OCI-LY1 (cell line): ENCODE results near the gene TYR.

Source experiments
- EZH2 ChIP-seq: fragments of 200-600 bp; sonication (generic), shearing (Covaris generic); IDR thresholded peaks from 2 replicates; pipeline ENCODE4 v1.8.0; 2017; ENCODE audit warnings: borderline replicate concordance, mixed run types, mild to moderate bottlenecking, antibody characterized with exemption, low read length, moderate library complexity, mixed read lengths
- TF ChIP-seq, protein P1 (sequence below): fragments of 200-600 bp; sonication (generic), shearing (Covaris generic); IDR thresholded peaks from 2 replicates; pipeline ENCODE4 v1.5.1; 2017; ENCODE audit warnings: mild to moderate bottlenecking, antibody characterized with exemption, low read length, moderate library complexity, mixed read lengths

DNA sequence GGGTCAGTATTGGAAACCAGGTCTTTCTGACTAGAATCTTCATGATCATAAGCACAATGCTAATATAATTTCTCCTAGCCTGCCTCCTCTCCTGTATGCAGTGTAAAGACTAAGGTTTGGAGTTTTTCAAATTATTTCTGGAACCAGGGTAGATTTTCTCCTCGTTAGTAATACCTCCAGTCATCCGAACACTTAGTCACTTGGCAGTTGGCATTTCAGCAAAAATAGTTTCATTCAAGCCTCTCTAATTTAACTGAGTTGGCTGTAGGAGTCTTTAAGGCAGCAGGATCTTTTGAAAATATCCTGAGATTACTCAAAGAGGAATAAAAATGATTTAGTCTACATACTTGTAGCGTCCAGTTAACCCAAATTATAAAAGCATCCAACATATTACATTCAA lies 6.3 kb downstream of the TYR start:
- TF ChIP-seq, protein P1, sequence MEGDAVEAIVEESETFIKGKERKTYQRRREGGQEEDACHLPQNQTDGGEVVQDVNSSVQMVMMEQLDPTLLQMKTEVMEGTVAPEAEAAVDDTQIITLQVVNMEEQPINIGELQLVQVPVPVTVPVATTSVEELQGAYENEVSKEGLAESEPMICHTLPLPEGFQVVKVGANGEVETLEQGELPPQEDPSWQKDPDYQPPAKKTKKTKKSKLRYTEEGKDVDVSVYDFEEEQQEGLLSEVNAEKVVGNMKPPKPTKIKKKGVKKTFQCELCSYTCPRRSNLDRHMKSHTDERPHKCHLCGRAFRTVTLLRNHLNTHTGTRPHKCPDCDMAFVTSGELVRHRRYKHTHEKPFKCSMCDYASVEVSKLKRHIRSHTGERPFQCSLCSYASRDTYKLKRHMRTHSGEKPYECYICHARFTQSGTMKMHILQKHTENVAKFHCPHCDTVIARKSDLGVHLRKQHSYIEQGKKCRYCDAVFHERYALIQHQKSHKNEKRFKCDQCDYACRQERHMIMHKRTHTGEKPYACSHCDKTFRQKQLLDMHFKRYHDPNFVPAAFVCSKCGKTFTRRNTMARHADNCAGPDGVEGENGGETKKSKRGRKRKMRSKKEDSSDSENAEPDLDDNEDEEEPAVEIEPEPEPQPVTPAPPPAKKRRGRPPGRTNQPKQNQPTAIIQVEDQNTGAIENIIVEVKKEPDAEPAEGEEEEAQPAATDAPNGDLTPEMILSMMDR, result no peak
- TF ChIP-seq EZH2, result no peak
